NCI-H146 treated with DMSO at 0.1 percent for 48 hours (cell line): ENCODE measurements around the gene RAD51B.

ENCODE experiments used
- DNase-seq: peaks from one replicate; lab custom pipeline; 2025; ENCODE audit not compliant: unreplicated experiment; lab: John Stamatoyannopoulos, UW

RAD51B gene

GRCh38 chr14:68534276-68534675 is 714.7 kb downstream of the RAD51B start:
- DNase-seq, result no peak

GRCh38 chr14:68535404-68536017 is 715.9 kb downstream of the RAD51B start:
- DNase-seq, result no peak

- no peak for DNase-seq
These were observed 716.4 kb downstream of the RAD51B start for GRCh38 chr14:68536018-68536410.

- no peak for DNase-seq
These were observed 719.1 kb downstream of the RAD51B start for GRCh38 chr14:68538639-68539038.

GRCh38 chr14:68539241-68539737 is 719.7 kb downstream of the RAD51B start:
- no peak for DNase-seq

- no peak for DNase-seq
These were observed 720.2 kb downstream of the RAD51B start for GRCh38 chr14:68539789-68540188.

- DNase-seq, result no peak
These were observed 721.8 kb downstream of the RAD51B start for GRCh38 chr14:68541178-68541896.

GRCh38 chr14:68542346-68542745 is 722.8 kb downstream of the RAD51B start:
- no peak for DNase-seq

GRCh38 chr14:68543516-68543915 is 723.9 kb downstream of the RAD51B start:
- DNase-seq, result no peak

GRCh38 chr14:68544081-68544892 is 724.7 kb downstream of the RAD51B start:
- DNase-seq, result no peak

- DNase-seq, result no peak
These were observed 727.3 kb downstream of the RAD51B start for GRCh38 chr14:68546839-68547238.

GRCh38 chr14:68547305-68548193 is 728.0 kb downstream of the RAD51B start:
- no peak for DNase-seq

- no peak for DNase-seq
These were observed 728.9 kb downstream of the RAD51B start for GRCh38 chr14:68548194-68549076.

GRCh38 chr14:68550338-68550715 is 730.7 kb downstream of the RAD51B start:
- DNase-seq, result no peak

GRCh38 chr14:68551045-68551683 is 731.6 kb downstream of the RAD51B start:
- DNase-seq, result no peak

- no peak for DNase-seq
These were observed 732.5 kb downstream of the RAD51B start for GRCh38 chr14:68552075-68552474.

GRCh38 chr14:68552602-68553001 is 733.0 kb downstream of the RAD51B start:
- DNase-seq, result no peak

- DNase-seq, result no peak
These were observed 733.7 kb downstream of the RAD51B start for GRCh38 chr14:68553311-68553710.

GRCh38 chr14:68554231-68554630 is 734.7 kb downstream of the RAD51B start:
- DNase-seq, result no peak
